Measurements from ENCODE around the gene PLEKHM2. TPM values are rescaled to one million over a fixed set of nuclear protein-coding genes. Genes with fewer than 3 reads are reported as not detected.

The PLEKHM2 gene
- total RNA-seq, 1 experiment from 2014 or later, result 45.9 TPM

GRCh38 chr1:15685820-15686219, 1.7 kb downstream of the PLEKHM2 start:
- Histone ChIP-seq H3K23me2 (ENCODE audit: insufficient read length, low read depth, low read length, poor library complexity, severe bottlenecking) (peaks cover 5% of the 10 kb centered on the region), H2BK5ac (ENCODE audit: insufficient read length, low read length) (no peak overlapping the region), H2BK20ac (ENCODE audit: low read depth, low read length, poor library complexity, severe bottlenecking) (no peak overlapping the region), H3K23ac (ENCODE audit: insufficient read length, low read depth, low read length) (no peak overlapping the region), H3K79me2 (ENCODE audit: insufficient read depth, low read length) (peaks cover 4% of the 10 kb centered on the region; the same call in 1 of the 2 replicates), H4K5ac (ENCODE audit: insufficient read length, low read depth, low read length) (no peak overlapping the region), H2BK15ac (ENCODE audit: low read depth, low read length) (no peak overlapping the region), H3K18ac (ENCODE audit: insufficient read length, low read depth, low read length) (no peak overlapping the region), H3K27ac (ENCODE audit: insufficient read length, low read depth, low read length) (no peak overlapping the region), H4K8ac (replicated peaks; ENCODE audit: insufficient read length, low read depth, low read length) (no peak overlapping the region), H3K56ac (ENCODE audit: insufficient read length, low read depth, low read length) (no peak overlapping the region), H2AFZ (ENCODE audit: low read length) (no peak overlapping the region), H4K20me1 (ENCODE audit: control insufficient read depth, insufficient read depth, insufficient read length) (no peaks in the 10 kb centered on the region), H3T11ph (ENCODE audit: low read length) (no peak overlapping the region), H3K4ac (ENCODE audit: low read depth, low read length) (no peak overlapping the region), H3K9ac (ENCODE audit: extremely low read depth, insufficient read length, low read length) (no peak overlapping the region), H4K91ac (ENCODE audit: insufficient read length, low read depth, low read length) (no peak overlapping the region), H3K79me1 (ENCODE audit: insufficient read depth, low read depth, low read length, poor library complexity, severe bottlenecking) (peaks cover 4% of the 10 kb centered on the region), H3K9me3 (ENCODE audit: control insufficient read depth, low read depth, low read length) (no peaks in the 10 kb centered on the region), H2AK5ac (ENCODE audit: insufficient read length, low read length) (no peak overlapping the region), H3K14ac (ENCODE audit: insufficient read depth, low read length) (no peak overlapping the region), H2BK12ac (ENCODE audit: insufficient read length, low read depth, low read length) (no peak overlapping the region), H3K4me2 (ENCODE audit: insufficient read depth, insufficient read length, low read length) (no peak overlapping the region), H2BK120ac (ENCODE audit: low read depth, low read length, poor library complexity, severe bottlenecking) (no peak overlapping the region), H3K4me1 (ENCODE audit: insufficient read depth, low read length) (peaks cover 3% of the 10 kb centered on the region; the same call in 1 of the 2 replicates), H3K27me3 (ENCODE audit: insufficient read depth, low read length) (no peaks in the 10 kb centered on the region)
- no peak for DNase-seq
- Mint-ChIP-seq H3K4me3 (peak overlapping the region; percentile 80 to 91; a peak in 3 of 5 replicates), H3K4me1 (peaks cover 18 to 20% of the 10 kb centered on the region in 2 experiments), H3K36me3 (ENCODE audit: insufficient read depth in 1 of 3, low read depth in 3 of 3) (peaks cover 0 to 7% (median 6%) of the 10 kb centered on the region in 3 experiments; a peak in 5 of 7 replicates), H3K9me3 (no peaks in the 10 kb centered on the region), H3K27me3 (ENCODE audit: low read depth) (no peaks in the 10 kb centered on the region), H3K27ac (peak overlapping the region in 1 of 3 experiments; percentile 14; a peak in 1 of 7 replicates)
- WGBS (ENCODE audit: extremely low coverage, insufficient read length, low lambda C conversion rate), result no CpG with 5 or more reads among the region's 4 CpGs
- TF ChIP-seq CTCF (conservative IDR thresholded peaks at IDR 0.05), result no peak
